ENCODE data around the gene ASCL2.

The ASCL2 gene, protein sequence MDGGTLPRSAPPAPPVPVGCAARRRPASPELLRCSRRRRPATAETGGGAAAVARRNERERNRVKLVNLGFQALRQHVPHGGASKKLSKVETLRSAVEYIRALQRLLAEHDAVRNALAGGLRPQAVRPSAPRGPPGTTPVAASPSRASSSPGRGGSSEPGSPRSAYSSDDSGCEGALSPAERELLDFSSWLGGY

GRCh38 chr11:2270322-2271076 lies at the start of gene ASCL2:
Gene ASCL2, minus strand, starts transcription at chr11:2270588. Its CDS starts 256 bp downstream, at chr11:2270332.
- DNase-seq (ENCODE audit: insufficient read length, low spot score) (no peak), FAIRE-seq (no peak)
- TF ChIP-seq CTCF (IDR thresholded peaks at IDR 0.05; ENCODE audit: insufficient read depth, missing control alignments) = no peak

GRCh38 chr11:2319791-2320472 lies 49.5 kb upstream of the ASCL2 start:
- DNase-seq (ENCODE audit: insufficient read length, low spot score) (no peak), FAIRE-seq (no peak)
- no peak for TF ChIP-seq CTCF (IDR thresholded peaks at IDR 0.05; ENCODE audit: insufficient read depth, missing control alignments)

DNA sequence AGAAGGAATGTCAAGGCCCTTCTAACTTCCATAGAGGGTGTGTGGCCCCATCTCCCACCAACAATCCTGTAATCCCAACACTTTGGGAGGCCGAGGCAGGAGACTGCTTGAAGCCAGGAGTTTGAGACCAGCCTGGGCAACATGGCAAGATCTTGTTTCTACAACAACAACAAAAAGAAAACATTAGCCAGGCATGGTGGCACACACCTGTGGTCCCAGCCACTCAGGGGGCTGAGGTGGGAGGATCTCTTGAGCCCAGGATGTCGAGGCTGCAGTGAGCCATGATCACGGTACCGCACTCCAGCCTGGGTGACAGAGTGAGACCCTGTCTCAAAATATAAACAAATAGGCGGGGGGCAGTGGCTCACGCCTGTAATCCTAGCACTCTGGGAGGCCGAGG lies 48.3 kb upstream of the ASCL2 start:
- TF ChIP-seq CTCF (IDR thresholded peaks at IDR 0.05; ENCODE audit: insufficient read depth, missing control alignments) = no peak
- FAIRE-seq (no peak), DNase-seq (ENCODE audit: insufficient read length, low spot score) (no peak)

GRCh38 chr11:2318123-2318522 lies 47.7 kb upstream of the ASCL2 start:
- TF ChIP-seq CTCF (IDR thresholded peaks at IDR 0.05; ENCODE audit: insufficient read depth, missing control alignments) = no peak
- FAIRE-seq (no peak), DNase-seq (ENCODE audit: insufficient read length, low spot score) (no peak)

DNA sequence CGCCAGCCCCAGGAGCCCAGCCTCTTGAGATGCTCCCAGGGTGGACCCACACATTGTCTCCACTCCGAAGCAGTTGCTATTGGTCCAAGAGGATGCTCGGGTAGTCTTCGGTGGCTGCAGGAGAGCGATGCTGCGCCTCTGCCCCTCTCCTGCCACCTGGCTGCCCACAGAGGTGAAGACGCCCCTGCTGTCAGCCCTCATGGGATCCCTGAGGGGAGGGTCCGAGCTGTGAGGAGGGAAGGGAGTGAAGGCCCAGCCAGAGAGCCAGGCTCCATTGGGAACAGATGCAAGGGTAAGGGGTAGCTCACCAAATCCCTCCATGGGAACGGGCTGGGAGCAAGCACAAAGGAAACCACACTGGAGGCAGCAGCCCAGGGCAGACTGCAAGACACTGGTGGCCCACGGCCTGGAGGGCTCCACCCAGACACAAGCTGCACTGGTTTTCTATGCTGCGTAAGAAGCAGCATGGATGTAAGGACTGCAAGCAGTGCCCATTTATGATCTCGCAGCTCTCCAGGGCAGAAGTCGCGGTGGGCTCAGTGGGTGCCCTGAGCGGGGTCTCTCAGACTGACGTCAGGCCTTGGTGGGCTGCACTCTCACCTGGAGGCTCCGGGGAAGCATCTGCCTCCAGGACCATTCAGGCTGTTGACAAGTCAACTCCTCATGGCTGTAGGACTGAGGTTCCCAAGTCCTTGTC lies 47.1 kb upstream of the ASCL2 start:
- no peak for TF ChIP-seq CTCF (IDR thresholded peaks at IDR 0.05; ENCODE audit: insufficient read depth, missing control alignments)
- no peak for FAIRE-seq
- no peak for DNase-seq (ENCODE audit: insufficient read length, low spot score)

DNA sequence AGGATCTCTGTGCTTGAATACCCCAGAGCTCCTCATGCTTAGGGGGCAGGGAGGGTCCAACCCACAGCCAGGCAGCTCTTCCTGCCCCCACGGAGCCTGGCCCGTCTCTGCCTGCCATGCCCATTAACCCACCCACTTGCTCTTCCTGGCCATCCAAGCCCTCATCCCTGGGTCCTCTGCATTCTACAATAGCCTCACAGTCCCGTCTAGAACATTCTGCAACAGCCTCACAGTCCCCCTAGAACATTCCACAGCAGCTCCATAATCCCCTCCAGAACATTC lies 46.5 kb upstream of the ASCL2 start:
- no peak for FAIRE-seq
- no peak for DNase-seq (ENCODE audit: insufficient read length, low spot score)
- no peak for TF ChIP-seq CTCF (IDR thresholded peaks at IDR 0.05; ENCODE audit: insufficient read depth, missing control alignments)
